Parathyroid adenoma (tissue), 2 donors: ENCODE measurements around the gene CEP20.
"Not testable (repeated sequence)": the region's sequence is repeated elsewhere in the genome, so short reads cannot be mapped to it uniquely, and the experiment has no call there.

ENCODE experiments used
- H2AFZ ChIP-seq: fragments of 300-600 bp; sonication (generic); one replicate; pipeline ENCODE4 v1.7.0; 2017; ENCODE audit warnings: antibody characterized with exemption, mild to moderate bottlenecking
- H3K27ac ChIP-seq: fragments of 300-600 bp; sonication (generic); one replicate; pipeline ENCODE4 v1.7.0; 2017
- H3K27me3 ChIP-seq: fragments of 300-600 bp; sonication (generic); one replicate; pipeline ENCODE4 v1.7.0; 2017; ENCODE audit warnings: low read length; ENCODE audit not compliant: control insufficient read depth, insufficient read depth
- H3K36me3 ChIP-seq: fragments of 300-600 bp; sonication (generic); one replicate; pipeline ENCODE4 v1.7.0; 2017; ENCODE audit warnings: low read length; ENCODE audit not compliant: control insufficient read depth, insufficient read depth
- H3K4me1 ChIP-seq: fragments of 300-600 bp; sonication (generic); one replicate; pipeline ENCODE4 v1.7.0; 2017; ENCODE audit warnings: control low read depth
- H3K4me2 ChIP-seq: fragments of 300-600 bp; sonication (generic); one replicate; pipeline ENCODE4 v1.7.0; 2017; ENCODE audit warnings: low read length
- H3K4me3 ChIP-seq: fragments of 300-600 bp; sonication (generic); one replicate; pipeline ENCODE4 v1.7.0; 2017; ENCODE audit warnings: low read depth, low read length
- H3K79me2 ChIP-seq: fragments of 300-600 bp; sonication (generic); one replicate; pipeline ENCODE4 v1.7.0; 2017; ENCODE audit warnings: control low read depth
- H3K9ac ChIP-seq: fragments of 300-600 bp; sonication (generic); one replicate; pipeline ENCODE4 v1.7.0; 2017; ENCODE audit warnings: mild to moderate bottlenecking
- H3K9me3 ChIP-seq: fragments of 300-600 bp; sonication (generic); one replicate; pipeline ENCODE4 v1.7.0; 2017; ENCODE audit warnings: low read length; ENCODE audit not compliant: control insufficient read depth
- CTCF ChIP-seq: fragments of 300-600 bp; sonication (generic); IDR thresholded peaks from one replicate; pipeline ENCODE4 v1.7.0; 2017; ENCODE audit warnings: antibody characterized with exemption, mild to moderate bottlenecking
- donor health status: primary hyperparathyroidism.

Gene CEP20

GRCh38 chr16:15928261-15929104, 40.1 kb upstream of the CEP20 start:
- H3K4me1 ChIP-seq = no peaks in the 10 kb centered on the region
- H3K79me2 ChIP-seq = no peaks in the 10 kb centered on the region
- no peaks in the 10 kb centered on the region for H3K27me3 ChIP-seq
- H3K36me3 ChIP-seq = no peaks in the 10 kb centered on the region
- TF ChIP-seq CTCF = no peak
- H3K4me3 ChIP-seq = no peak overlapping the region
- H2AFZ ChIP-seq = no peak overlapping the region
- no peak overlapping the region for H3K9ac ChIP-seq
- H3K9me3 ChIP-seq = no peaks in the 10 kb centered on the region
- no peak overlapping the region for H3K27ac ChIP-seq
- H3K4me2 ChIP-seq = no peak overlapping the region

DNA sequence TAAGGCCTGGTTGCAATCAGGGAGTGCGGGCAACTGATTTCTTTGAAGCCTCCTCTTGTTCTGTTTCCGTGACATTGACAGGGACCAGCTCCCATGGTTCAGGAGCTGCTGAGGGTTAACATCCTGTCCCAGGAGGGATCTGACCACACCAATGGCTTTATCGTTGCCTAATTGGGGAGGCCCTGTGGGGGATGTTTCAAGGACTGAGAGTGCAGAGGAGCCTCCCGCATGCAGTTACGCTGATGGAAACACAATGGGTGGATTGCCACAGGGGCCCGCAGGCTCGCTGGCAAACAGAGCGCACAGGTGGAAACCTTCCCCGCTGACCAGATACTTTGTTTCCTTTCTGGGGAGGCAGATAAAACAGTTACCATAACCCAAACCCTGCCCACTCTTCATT, 37.2 kb upstream of the CEP20 start:
- no peak overlapping the region for H2AFZ ChIP-seq
- no peak for TF ChIP-seq CTCF
- H3K9ac ChIP-seq = no peak overlapping the region
- no peaks in the 10 kb centered on the region for H3K79me2 ChIP-seq
- H3K4me1 ChIP-seq = no peaks in the 10 kb centered on the region
- H3K36me3 ChIP-seq = no peaks in the 10 kb centered on the region
- H3K9me3 ChIP-seq = no peaks in the 10 kb centered on the region
- no peak overlapping the region for H3K4me3 ChIP-seq
- H3K4me2 ChIP-seq = no peak overlapping the region
- no peak overlapping the region for H3K27ac ChIP-seq
- H3K27me3 ChIP-seq = no peaks in the 10 kb centered on the region

DNA sequence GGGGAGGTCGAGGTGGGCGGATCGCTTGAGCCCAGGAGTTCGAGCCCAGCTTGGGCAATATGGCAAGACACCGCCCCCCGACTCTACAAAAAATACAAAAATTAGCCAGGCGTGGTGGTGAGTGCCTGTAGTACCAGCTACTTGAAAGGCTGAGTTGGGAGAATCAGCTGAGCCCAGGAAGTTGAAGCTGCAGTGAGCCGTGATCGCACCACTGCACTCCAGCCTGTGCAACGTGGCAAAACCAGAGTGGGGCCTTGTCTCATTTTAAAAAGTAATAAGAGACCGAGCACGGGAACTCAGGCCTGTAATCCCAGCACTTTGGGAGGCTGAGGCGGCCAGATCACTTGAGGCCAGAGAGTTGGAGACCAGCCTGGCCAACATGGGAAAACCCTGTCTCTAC, 36.6 kb upstream of the CEP20 start:
- H3K36me3 ChIP-seq = no peaks in the 10 kb centered on the region
- no peaks in the 10 kb centered on the region for H3K27me3 ChIP-seq

DNA sequence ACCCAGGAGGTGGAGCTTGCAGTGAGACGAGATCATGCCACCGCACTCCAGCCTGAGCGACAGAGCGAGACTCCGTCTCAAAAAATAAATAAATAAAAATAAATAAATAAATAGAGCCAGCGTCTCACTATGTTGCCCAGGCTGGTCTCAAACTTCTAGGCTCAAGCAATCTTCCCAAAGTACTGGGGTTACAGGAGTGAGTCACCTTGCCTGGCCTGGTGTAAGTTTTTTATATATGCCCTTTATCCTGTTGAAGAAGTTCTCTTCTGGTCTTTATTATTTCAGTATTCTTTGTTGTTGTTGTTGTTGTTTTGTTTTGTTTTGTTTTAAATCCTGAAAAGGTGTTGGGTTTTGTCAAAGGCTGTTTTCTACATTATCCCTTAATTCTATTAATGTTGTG, 30.9 kb upstream of the CEP20 start:
- no peak overlapping the region for H2AFZ ChIP-seq
- no peak overlapping the region for H3K4me2 ChIP-seq
- no peak for TF ChIP-seq CTCF
- H3K27ac ChIP-seq = no peak overlapping the region
- H3K36me3 ChIP-seq = no peaks in the 10 kb centered on the region
- no peaks in the 10 kb centered on the region for H3K4me1 ChIP-seq
- H3K79me2 ChIP-seq = no peaks in the 10 kb centered on the region
- H3K9me3 ChIP-seq = no peaks in the 10 kb centered on the region
- no peak overlapping the region for H3K9ac ChIP-seq
- no peaks in the 10 kb centered on the region for H3K27me3 ChIP-seq
- H3K4me3 ChIP-seq = no peak overlapping the region

More for the DNA sequence above, 36.6 kb upstream of the CEP20 start:
- Histone ChIP-seq H3K4me2 (no peak overlapping the region), H3K9me3 (no peaks in the 10 kb centered on the region), H3K27ac (no peak overlapping the region), H3K79me2 (no peaks in the 10 kb centered on the region), H3K9ac (no peak overlapping the region), H3K4me3 (no peak overlapping the region), H3K4me1 (no peaks in the 10 kb centered on the region), H2AFZ (no peak overlapping the region)
- no peak for TF ChIP-seq CTCF

DNA sequence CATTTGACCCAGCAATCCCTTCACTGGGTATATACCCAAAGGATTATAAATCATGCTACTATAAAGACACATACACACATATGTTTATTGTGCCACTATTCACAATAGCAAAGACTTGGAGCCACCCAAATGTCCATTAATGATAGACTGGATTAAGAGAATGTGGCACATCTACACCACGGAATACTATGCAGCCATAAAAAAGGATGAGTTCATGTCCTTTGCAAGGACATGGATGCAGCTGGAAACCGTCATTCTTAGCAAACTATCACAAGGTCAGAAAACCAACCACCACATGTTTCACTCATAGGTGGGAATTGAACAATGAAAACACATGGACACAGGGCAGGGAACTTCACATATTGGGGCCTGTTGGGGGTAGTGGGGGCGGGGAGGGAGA, 29.9 kb upstream of the CEP20 start:
- H3K4me1 ChIP-seq, H3K9ac ChIP-seq, H3K9me3 ChIP-seq, H2AFZ ChIP-seq, H3K27me3 ChIP-seq, H3K36me3 ChIP-seq, H3K4me3 ChIP-seq, H3K4me2 ChIP-seq, H3K79me2 ChIP-seq, H3K27ac ChIP-seq: not testable (repeated sequence)
